SK-N-SH (cell line): ENCODE results near the gene PLA2G2C. TPM values are rescaled to one million over a fixed set of nuclear protein-coding genes. Genes with fewer than 3 reads are reported as not detected.

Source experiments
- CTCF ChIA-PET: fragments of 300-600, 350-600 bp; formaldehyde crosslinking; extraction: SDS; loops from one replicate; lab custom pipeline; 2021; lab: Yijun Ruan, JAX
- POLR2A ChIA-PET: fragments of 350-600 bp; sonication (Branson Sonifier 250); formaldehyde crosslinking; extraction: SDS; loops from one replicate; lab custom pipeline; 2020; ENCODE audit warnings: antibody characterized with exemption, inconsistent platforms; lab: Yijun Ruan, JAX
- DNase-seq: peaks from one replicate; pipeline ENCODE4 v3.0.0; 2012
- H2AFZ ChIP-seq: fragments of 200-600 bp; sonication (generic); 2 replicates; pipeline ENCODE4 v1.8.1; 2016; ENCODE audit warnings: antibody characterized with exemption, mild to moderate bottlenecking, low read depth
- H3F3A ChIP-seq: fragments of 200-600 bp; sonication (generic); replicated peaks from 2 replicates; pipeline ENCODE3; 2016; ENCODE audit warnings: antibody characterized with exemption, mild to moderate bottlenecking; ENCODE audit not compliant: insufficient read depth
- H3K27ac ChIP-seq, 2 experiments: fragments of 200-500 bp in 1 of 2; fragments of 200-600 bp in 1 of 2; sonication (Bioruptor generic) in 1 of 2; sonication (generic), shearing (Covaris generic) in 1 of 2; 2 replicates each; pipeline versions ENCODE4 v1.5.1 to v1.6.1; 2014 to 2016; ENCODE audit warnings: low read depth in 2 of 2, inconsistent platforms in 1 of 2, low read length in 1 of 2, mild to moderate bottlenecking in 1 of 2, mixed read lengths in 1 of 2
- H3K27me3 ChIP-seq: fragments of 200-600 bp; sonication (generic), shearing (Covaris generic); 2 replicates; pipeline ENCODE4 v1.6.1; 2016; ENCODE audit warnings: mixed run types; ENCODE audit not compliant: insufficient read depth
- H3K36me3 ChIP-seq, 2 experiments: fragments of 200-500 bp in 1 of 2; fragments of 200-600 bp in 1 of 2; sonication (Bioruptor generic) in 1 of 2; sonication (generic) in 1 of 2; replicated peaks in 1 of 2; 2 replicates each; pipeline versions ENCODE3 to v1.5.1; 2014 to 2016; ENCODE audit warnings: low read length in 1 of 2, mild to moderate bottlenecking in 1 of 2; ENCODE audit not compliant: insufficient read depth in 2 of 2, control insufficient read depth in 1 of 2
- H3K4me1 ChIP-seq, 2 experiments: fragments of 200-500 bp in 1 of 2; fragments of 200-600 bp in 1 of 2; sonication (Bioruptor generic) in 1 of 2; sonication (generic), shearing (Covaris generic) in 1 of 2; 2 replicates each; pipeline versions ENCODE4 v1.5.1 to v1.6.1; 2014 to 2016; ENCODE audit warnings: low read depth in 1 of 2, low read length in 1 of 2, mixed run types in 1 of 2; ENCODE audit not compliant: insufficient read depth in 2 of 2, control insufficient read depth in 1 of 2
- H3K4me2 ChIP-seq: fragments of 200-600 bp; sonication (generic), shearing (Covaris generic); 2 replicates; pipeline ENCODE4 v1.6.1; 2017; ENCODE audit warnings: mixed run types
- H3K4me3 ChIP-seq, 2 experiments: fragments of 200-500 bp in 1 of 2; fragments of 200-600 bp in 1 of 2; sonication (Bioruptor generic) in 1 of 2; sonication (generic), shearing (Covaris generic) in 1 of 2; 2 replicates each; pipeline versions ENCODE4 v1.5.1 to v1.8.1; 2014 to 2016; ENCODE audit warnings: low read depth in 2 of 2, inconsistent platforms in 1 of 2, low read length in 1 of 2, mild to moderate bottlenecking in 1 of 2, mixed read lengths in 1 of 2, moderate library complexity in 1 of 2
- H3K79me2 ChIP-seq: fragments of 200-600 bp; sonication (generic); 2 replicates; pipeline ENCODE4 v1.8.1; 2017; ENCODE audit warnings: mild to moderate bottlenecking; ENCODE audit not compliant: insufficient read depth
- H3K9ac ChIP-seq: fragments of 200-600 bp; sonication (generic); 2 replicates; pipeline ENCODE4 v1.6.1; 2017; ENCODE audit warnings: mixed run types
- H3K9me2 ChIP-seq: fragments of 200-600 bp; sonication (generic); 2 replicates; pipeline ENCODE4 v1.6.1; 2017; ENCODE audit warnings: mixed run types
- H3K9me3 ChIP-seq: fragments of 200-600 bp; sonication (generic); 2 replicates; pipeline ENCODE4 v1.6.1; 2017; ENCODE audit warnings: mixed run types, mild to moderate bottlenecking, moderate library complexity
- H4K20me1 ChIP-seq: fragments of 200-600 bp; sonication (generic); 2 replicates; pipeline ENCODE4 v1.6.1; 2017; ENCODE audit warnings: mild to moderate bottlenecking, mixed run types; ENCODE audit not compliant: insufficient read depth
- CHD2 ChIP-seq: fragments of 150-350 bp; IDR thresholded peaks from 2 replicates; pipeline ENCODE4 v1.6.1; 2018; ENCODE audit warnings: low read length; ENCODE audit not compliant: partially characterized antibody
- CTCF ChIP-seq: fragments of 200-600 bp; sonication (generic); IDR thresholded peaks from 2 replicates; pipeline ENCODE4 v1.6.1; 2017; ENCODE audit warnings: antibody characterized with exemption, mild to moderate bottlenecking, moderate library complexity
- ELF1 ChIP-seq: IDR thresholded peaks from 2 replicates; pipeline ENCODE4 v1.4.0; 2012
- EP300 ChIP-seq, 2 experiments: IDR thresholded peaks; 2 replicates each; pipeline versions ENCODE4 v1.4.0 to v1.6.1; 2012; ENCODE audit warnings: borderline replicate concordance in 1 of 2, low read depth in 1 of 2, low read length in 1 of 2
- FOXJ3 ChIP-seq: sonication (generic); formaldehyde crosslinking; IDR thresholded peaks from 2 replicates; pipeline ENCODE4 v1.5.1; 2020; ENCODE audit warnings: mild to moderate bottlenecking, missing genetic modification reagents
- GABPA ChIP-seq: IDR thresholded peaks from 2 replicates; pipeline ENCODE4 v1.4.0; 2012; ENCODE audit warnings: low read depth, mild to moderate bottlenecking
- GATA2 ChIP-seq: sonication (generic); formaldehyde crosslinking; IDR thresholded peaks from 2 replicates; pipeline ENCODE4 v1.5.0; 2020; ENCODE audit warnings: mild to moderate bottlenecking, missing genetic modification reagents
- IRF3 ChIP-seq: fragments of 150-350 bp; IDR thresholded peaks from 2 replicates; pipeline ENCODE4 v1.6.1; 2016; ENCODE audit warnings: mild to moderate bottlenecking, low read depth, low read length
- NRF1 ChIP-seq: IDR thresholded peaks from 2 replicates; pipeline ENCODE4 v1.6.1; 2012; ENCODE audit warnings: low read depth, mild to moderate bottlenecking, low read length
- PBX3 ChIP-seq: IDR thresholded peaks from 2 replicates; pipeline ENCODE4; 2012
- RAD21 ChIP-seq: IDR thresholded peaks from 2 replicates; pipeline ENCODE4 v1.6.1; 2012; ENCODE audit warnings: mild to moderate bottlenecking, low read length
- RCOR1 ChIP-seq: fragments of 150-350 bp; IDR thresholded peaks from 2 replicates; pipeline ENCODE4 v1.6.1; 2017; ENCODE audit warnings: antibody characterized with exemption, low read length
- REST ChIP-seq: IDR thresholded peaks from 2 replicates; pipeline ENCODE4 v1.6.1; 2012; ENCODE audit warnings: mild to moderate bottlenecking, low read depth, low read length, moderate library complexity
- YY1 ChIP-seq: IDR thresholded peaks from 2 replicates; pipeline ENCODE4 v1.4.0; 2012; ENCODE audit warnings: low read depth, mild to moderate bottlenecking
- WGBS: methylation state at CpG from one replicate; pipeline ENCODE4 v1.1.6; 2017; ENCODE audit warnings: low lambda C conversion rate; 5-methylcytosine and 5-hydroxymethylcytosine counted together
- polyA plus RNA-seq, 3 experiments: library from polyadenylated mRNA; depleted of rRNA; stranded (reverse); fragments of >200 nt; gene quantifications; 2 replicates each; pipeline ENCODE4 v1.2.3, GENCODE V29; 2012

The PLA2G2C gene
- polyA plus RNA-seq, 1 of the 3 experiments (the other 2 are of a cell fraction): not detected

GRCh38 chr1:20126806-20127440 is 59.4 kb downstream of the PLA2G2C start:
- H3K9me2 ChIP-seq: no peaks in the 10 kb centered on the region
- H3K36me3 ChIP-seq: no peaks in the 10 kb centered on the region
- no peak overlapping the region for H2AFZ ChIP-seq
- H3K9ac ChIP-seq: no peak overlapping the region
- TF ChIP-seq PBX3 (no peak), NRF1 (no peak), RCOR1 (no peak), REST (no peak), YY1 (no peak), GABPA (no peak), EP300 (IDR thresholded peaks at IDR 0.05; ENCODE audit: borderline replicate concordance in 1 of 2, low read depth in 1 of 2, low read length in 1 of 2) (no peak), GATA2 (CRISPR knock-in tag) (no peak), ELF1 (no peak), FOXJ3 (CRISPR knock-in tag) (no peak), CHD2 (no peak), IRF3 (no peak), RAD21 (no peak), CTCF (no peak)
- no peak overlapping the region for H3K27ac ChIP-seq
- H3K9me3 ChIP-seq: no peaks in the 10 kb centered on the region
- no peaks in the 10 kb centered on the region; the same call in 1 of the 2 replicates for H3K27me3 ChIP-seq
- ChIA-PET POLR2A (no interaction called here), CTCF (interaction anchor here (0.9 to 1.5 kb wide), 4 partner anchors 24 to 152 kb away, joined by 3 to 5 read pairs (median 4); no protein-coding TSS in a partner anchor)
- H4K20me1 ChIP-seq: no peaks in the 10 kb centered on the region
- peaks cover 0 to 10% of the 10 kb centered on the region in 2 experiments; a peak in 1 of 4 replicates for H3K4me1 ChIP-seq
- no peak overlapping the region for H3K4me2 ChIP-seq
- no peak overlapping the region for H3K4me3 ChIP-seq
- 58% methylated on average over 3 of the region's 10 CpGs for WGBS
- DNase-seq: no peak
- no peaks in the 10 kb centered on the region for H3F3A ChIP-seq
- H3K79me2 ChIP-seq: no peaks in the 10 kb centered on the region
